GM18502 (cell line): ENCODE results near the gene ERC1.
"Not testable (repeated sequence)": the region's sequence is repeated elsewhere in the genome, so short reads cannot be mapped to it uniquely, and the experiment has no call there.

Experiments
- ATAC-seq: cut with Tn5 transposase; IDR thresholded peaks from one replicate; pipeline ENCODE4 v1.9.1; 2021; ENCODE audit warnings: mild to moderate bottlenecking; ENCODE audit not compliant: unreplicated experiment, poor library complexity

ERC1 gene

GRCh38 chr12:1019283-1019682 lies 28.3 kb downstream of the ERC1 start:
- ATAC-seq, result no peak

DNA sequence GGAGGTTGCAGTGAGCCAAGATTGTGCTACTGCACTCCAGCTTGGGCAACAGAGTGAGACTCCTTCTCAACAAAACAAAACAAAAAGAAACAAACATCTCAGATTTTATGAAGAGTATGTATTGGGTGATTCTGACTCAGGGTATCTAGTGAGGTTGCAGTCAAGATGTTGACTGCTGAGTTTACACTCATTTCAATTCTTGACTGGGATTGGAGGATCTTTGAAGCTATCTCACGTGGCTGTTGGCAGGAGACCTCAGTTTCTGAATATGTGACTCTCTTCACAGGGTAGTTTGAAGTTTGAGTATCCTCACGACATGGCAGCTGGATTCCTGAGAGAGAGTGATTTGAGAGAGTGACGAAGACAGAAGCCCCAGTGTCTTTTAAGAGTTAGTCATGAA lies 29.4 kb downstream of the ERC1 start:
- no peak for ATAC-seq

GRCh38 chr12:1022032-1022970 lies 31.3 kb downstream of the ERC1 start:
- no peak for ATAC-seq

DNA sequence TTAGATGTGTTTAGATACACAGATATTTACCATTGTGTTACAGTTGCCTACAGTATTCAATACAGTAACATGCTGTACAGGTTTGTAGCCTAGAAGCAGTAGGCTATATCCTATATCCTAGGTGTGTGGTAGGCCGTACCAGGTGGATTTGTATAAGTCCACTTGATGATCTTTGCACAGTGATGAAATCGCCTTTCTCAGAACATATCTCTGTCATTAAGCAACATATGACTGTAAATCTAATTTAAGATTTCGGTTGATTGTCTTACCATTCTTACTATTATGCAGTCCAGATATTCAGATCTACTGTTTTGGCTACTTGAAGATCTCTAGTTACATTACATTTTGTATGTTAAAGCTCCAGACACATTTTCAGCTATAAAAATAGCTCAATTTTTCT lies 39.8 kb downstream of the ERC1 start:
- ATAC-seq, result no peak

- ATAC-seq, result no peak
Measured at GRCh38 chr12:1034243-1034642, 43.2 kb downstream of the ERC1 start.

- no peak for ATAC-seq
Measured at GRCh38 chr12:1034751-1035457, 43.9 kb downstream of the ERC1 start.

GRCh38 chr12:1041478-1041877 lies 50.5 kb downstream of the ERC1 start:
- ATAC-seq, result no peak

DNA sequence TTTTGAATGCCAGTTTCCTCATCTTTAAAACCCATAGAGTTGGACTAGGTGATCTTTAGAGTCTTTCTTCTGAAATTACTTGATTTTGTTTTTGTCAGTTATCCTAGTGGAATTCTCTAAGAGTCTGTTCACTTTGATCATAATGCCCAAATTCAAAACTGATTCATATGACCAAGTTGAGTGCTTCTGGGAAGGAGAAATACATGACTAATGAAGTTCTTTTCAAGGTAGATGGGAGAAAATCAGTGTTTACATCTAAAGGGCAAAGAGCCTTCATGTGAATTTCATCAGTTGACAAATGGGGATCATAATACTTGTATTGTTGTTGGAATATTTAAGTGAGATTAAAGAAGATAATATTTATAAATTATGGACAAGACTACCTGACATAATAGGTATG lies 53.2 kb downstream of the ERC1 start:
- no peak for ATAC-seq

DNA sequence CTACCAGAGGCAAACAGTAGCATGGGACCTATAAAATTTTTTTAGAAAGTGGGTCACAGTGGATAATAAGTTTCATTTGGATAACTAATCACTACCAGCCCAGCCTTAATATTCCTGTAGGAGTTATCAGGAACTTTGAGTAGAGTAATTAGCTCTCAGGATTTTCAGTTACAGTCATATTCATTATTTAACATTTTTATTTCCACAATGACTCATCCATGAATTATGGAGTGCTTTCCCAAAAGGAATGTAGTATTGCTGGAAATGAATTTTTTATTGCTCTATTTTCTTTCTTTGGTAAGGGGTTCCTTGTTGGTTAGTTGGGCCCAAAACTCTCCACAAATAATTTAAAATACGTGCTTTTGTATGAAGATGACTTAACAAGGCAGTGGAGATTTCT lies 53.7 kb downstream of the ERC1 start:
- ATAC-seq, result no peak

- ATAC-seq, result no peak
Measured at GRCh38 chr12:1046727-1047126, 55.7 kb downstream of the ERC1 start.

- ATAC-seq, result no peak
Measured at GRCh38 chr12:1047898-1048660, 57.1 kb downstream of the ERC1 start.

DNA sequence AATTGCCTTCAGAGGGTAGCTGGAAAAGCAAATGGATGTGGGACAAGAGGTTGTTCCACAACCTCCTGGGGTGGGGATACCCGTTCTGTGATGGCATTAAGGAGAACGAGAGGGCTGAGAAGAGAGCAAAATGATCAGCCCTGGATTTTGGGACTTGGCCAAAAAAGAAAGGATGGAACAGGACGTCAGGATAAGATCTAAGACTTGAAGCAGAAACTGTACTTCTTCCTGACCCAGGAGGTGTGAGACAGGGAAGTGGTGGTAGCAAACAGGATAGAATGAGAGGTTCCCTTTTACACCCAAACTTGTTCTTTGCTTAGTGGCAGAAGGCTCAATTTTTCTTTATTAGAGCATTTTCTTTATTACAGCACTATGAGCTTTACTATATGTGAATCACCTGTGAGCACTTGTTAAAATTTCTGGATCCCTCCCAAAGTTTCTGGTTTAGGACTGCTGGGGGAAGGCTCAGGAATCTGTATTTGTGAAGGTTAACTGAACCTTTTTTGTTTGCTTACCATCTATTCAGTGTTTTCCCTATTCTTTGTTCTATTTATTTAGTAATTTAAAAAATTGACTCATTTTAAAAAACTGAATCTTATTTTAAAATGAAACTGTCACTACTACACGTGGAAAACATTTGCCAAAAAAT lies 59.2 kb downstream of the ERC1 start:
- ATAC-seq, result no peak

- not testable (repeated sequence) for ATAC-seq
Measured at GRCh38 chr12:1051672-1052071, 60.6 kb downstream of the ERC1 start.

- ATAC-seq, result no peak
Measured at GRCh38 chr12:1053690-1054089, 62.7 kb downstream of the ERC1 start.

- no peak for ATAC-seq
Measured at GRCh38 chr12:1054117-1054870, 63.3 kb downstream of the ERC1 start.

GRCh38 chr12:1056390-1056789 lies 65.4 kb downstream of the ERC1 start:
- no peak for ATAC-seq

GRCh38 chr12:1058423-1058822 lies 67.4 kb downstream of the ERC1 start:
- ATAC-seq, result no peak

DNA sequence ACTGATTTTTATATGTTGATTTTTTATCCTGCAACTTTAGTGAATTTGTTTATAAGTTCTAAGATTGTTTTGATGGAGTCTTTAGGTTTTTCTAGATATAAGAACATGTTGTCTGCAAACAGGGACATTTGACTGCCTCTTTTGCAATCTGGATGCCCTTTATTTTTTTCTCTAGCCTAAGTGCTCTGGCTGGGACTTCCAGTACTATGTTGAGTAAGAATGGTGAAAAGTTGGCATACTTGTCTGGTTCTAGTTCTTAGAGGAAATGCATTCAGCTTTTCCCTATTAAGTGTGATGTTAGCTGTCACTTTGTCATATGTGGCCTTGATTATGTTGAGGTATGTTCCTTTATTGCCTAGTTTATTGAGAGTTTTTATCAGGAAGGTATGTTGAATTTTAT lies 68.1 kb downstream of the ERC1 start:
- ATAC-seq, result no peak

DNA sequence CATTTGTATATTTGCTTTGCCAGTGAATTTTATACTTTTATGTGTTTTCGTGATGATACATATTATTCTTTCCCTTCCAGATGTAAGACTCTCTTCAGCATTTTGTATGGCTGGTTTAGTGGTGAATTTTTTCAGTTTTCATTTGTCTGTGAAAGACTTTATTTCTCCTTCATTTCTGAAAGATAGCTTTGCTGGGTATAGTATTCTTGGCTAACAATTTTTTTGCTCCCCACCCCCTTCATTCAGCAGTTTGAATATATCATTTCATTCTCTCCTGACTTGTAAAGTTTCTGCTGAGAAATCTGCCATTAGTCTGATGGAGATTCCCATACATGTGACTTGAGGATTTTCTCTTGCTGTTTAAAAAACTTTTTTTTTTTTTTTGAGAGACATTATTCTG lies 72.8 kb downstream of the ERC1 start:
- no peak for ATAC-seq

GRCh38 chr12:1064317-1064716 lies 73.3 kb downstream of the ERC1 start:
- ATAC-seq, result no peak
